GM18502 (cell line): ENCODE results near the gene IBTK.
"Not testable (repeated sequence)": the region's sequence is repeated elsewhere in the genome, so short reads cannot be mapped to it uniquely, and the experiment has no call there.

Source experiments
- ATAC-seq: cut with Tn5 transposase; IDR thresholded peaks from one replicate; pipeline ENCODE4 v1.9.1; 2021; ENCODE audit warnings: mild to moderate bottlenecking; ENCODE audit not compliant: unreplicated experiment, poor library complexity

Gene IBTK

GRCh38 chr6:82128973-82129372, 118.6 kb downstream of the IBTK start:
- ATAC-seq = not testable (repeated sequence)

GRCh38 chr6:82123632-82124031, 123.9 kb downstream of the IBTK start:
- no peak for ATAC-seq
